K562 (cell line): ENCODE results near the gene PGLYRP1. TPM values are rescaled to one million over a fixed set of nuclear protein-coding genes. Genes with fewer than 3 reads are reported as not detected.

Experiments used
- ATAC-seq: fragments of 200-7000 bp; cut with Tn5 transposase; 3 replicates; pipeline ENCODE4 v1.9.1; 2020; ENCODE audit warnings: moderate library complexity
- BruUV-seq: library from RNA; stranded (reverse); fragments of 400-500 nt; replicated peaks from 2 replicates; lab custom pipeline; 2021; lab: Mats Ljungman, UMichigan
- CTCF ChIA-PET: fragments of 300-600 bp; formaldehyde crosslinking; extraction: SDS; loops from one replicate; lab custom pipeline; 2021; ENCODE audit warnings: low intra/inter-chr PET ratio; lab: Yijun Ruan, JAX
- POLR2A ChIA-PET: fragments of 300-600, 350-650 bp; sonication (Branson Sonifier 250); formaldehyde crosslinking; extraction: SDS; loops from one replicate; lab custom pipeline; 2021; ENCODE audit warnings: antibody characterized with exemption, inconsistent platforms; lab: Yijun Ruan, JAX
- DNase-seq, 4 experiments: peaks; one replicate each; pipeline versions ENCODE4 v3.0.0 to v3.0.0-alpha.2; 2011 to 2018; ENCODE audit warnings: low spot score in 3 of 4, mixed read lengths in 3 of 4; ENCODE audit errors: extremely low read depth in 1 of 4
- FAIRE-seq: peaks from 2 replicates; lab custom pipeline; 2011; peaks lifted over from hg19 to GRCh38; lab: Jason Lieb, UNC
- H2AFZ ChIP-seq: 2 replicates; pipeline ENCODE4 v1.6.0; 2011; ENCODE audit warnings: low read depth, low read length, control low read depth, inconsistent platforms
- H3K27ac ChIP-seq: fragments of 200-600 bp; 3 replicates; pipeline ENCODE4 v1.8.0; 2011; ENCODE audit warnings: low read depth, mild to moderate bottlenecking, control low read depth, inconsistent platforms, low read length, moderate library complexity, mixed read lengths; ENCODE audit errors: extremely low read depth
- H3K27me3 ChIP-seq, 2 experiments: fragments of 300-600 bp in 1 of 2; 2 replicates in 1 of 2; 3 replicates in 1 of 2; pipeline versions ENCODE4 v1.6.0 to v1.8.0; 2011; ENCODE audit warnings: inconsistent platforms in 2 of 2, low read length in 2 of 2, mild to moderate bottlenecking in 1 of 2, mixed read lengths in 1 of 2, moderate library complexity in 1 of 2; ENCODE audit not compliant: control insufficient read depth in 2 of 2, insufficient read depth in 2 of 2
- H3K36me3 ChIP-seq: fragments of 300-600 bp; 3 replicates; pipeline ENCODE4 v1.8.0; 2011; ENCODE audit warnings: mild to moderate bottlenecking, low read length, inconsistent platforms; ENCODE audit not compliant: control insufficient read depth, insufficient read depth
- H3K4me1 ChIP-seq, 2 experiments: fragments of 200-600 bp in 1 of 2; replicated peaks in 1 of 2; 2 replicates in 1 of 2; 3 replicates in 1 of 2; pipeline versions ENCODE4 v1.5.1 to v1.8.0; 2011; ENCODE audit warnings: inconsistent platforms in 2 of 2, low read length in 2 of 2, mild to moderate bottlenecking in 1 of 2, mixed read lengths in 1 of 2, moderate library complexity in 1 of 2; ENCODE audit not compliant: control insufficient read depth in 2 of 2, insufficient read depth in 2 of 2
- H3K4me2 ChIP-seq: 2 replicates; pipeline ENCODE4 v1.6.1; 2011; ENCODE audit warnings: low read length, control low read depth, inconsistent platforms, mixed read lengths; ENCODE audit not compliant: insufficient read depth
- H3K4me3 ChIP-seq: fragments of 200-600 bp; sonication (generic), shearing (Covaris generic); 2 replicates; pipeline ENCODE4 v1.5.1; 2016; ENCODE audit warnings: control low read depth, inconsistent platforms
- H3K79me2 ChIP-seq: fragments of 200-600 bp; 3 replicates; pipeline ENCODE4 v1.8.0; 2011; ENCODE audit warnings: low read length, inconsistent platforms; ENCODE audit not compliant: control insufficient read depth, insufficient read depth
- H3K9ac ChIP-seq, 2 experiments: 2 replicates each; pipeline versions ENCODE4 v1.6.0 to v1.6.1; 2011; ENCODE audit warnings: low read depth in 2 of 2, low read length in 2 of 2, control low read depth in 1 of 2, inconsistent platforms in 1 of 2, mild to moderate bottlenecking in 1 of 2, mixed read lengths in 1 of 2; ENCODE audit not compliant: insufficient read depth in 1 of 2
- H3K9me1 ChIP-seq: one replicate; pipeline ENCODE4 v1.6.0; 2011; ENCODE audit warnings: inconsistent platforms, mild to moderate bottlenecking, low read length, moderate library complexity; ENCODE audit not compliant: control insufficient read depth, insufficient read depth
- H3K9me3 ChIP-seq: replicated peaks from 2 replicates; pipeline ENCODE4 v1.5.1; 2011; ENCODE audit warnings: low read depth, low read length, inconsistent platforms; ENCODE audit not compliant: control insufficient read depth, insufficient read depth
- H4K20me1 ChIP-seq: replicated peaks from 2 replicates; pipeline ENCODE4 v1.6.1; 2011; ENCODE audit warnings: low read length, inconsistent platforms, mixed read lengths; ENCODE audit not compliant: control insufficient read depth, insufficient read depth
- ATF7 ChIP-seq: fragments of 450-650 bp; IDR thresholded peaks from 2 replicates; pipeline ENCODE4 v1.7.1; 2014; ENCODE audit warnings: mild to moderate bottlenecking, moderate library complexity
- CEBPG ChIP-seq, 3 experiments: fragments of 200-800 bp in 1 of 3; sonication (Bioruptor generic) in 1 of 3; sonication (generic) in 1 of 3; formaldehyde crosslinking in 1 of 3; IDR thresholded peaks in 2 of 3; conservative IDR thresholded peaks in 1 of 3; 2 replicates each; pipeline versions ENCODE4 v1.6.1 to v1.8.0; 2016 to 2022; ENCODE audit warnings: missing compliant biosample characterization in 2 of 3, missing genetic modification characterization in 2 of 3, mild to moderate bottlenecking in 1 of 3, missing genetic modification reagents in 1 of 3
- CXXC5 ChIP-seq: fragments of 250-450 bp; sonication (Bioruptor Pico); IDR thresholded peaks from 2 replicates; pipeline ENCODE4 v1.8.0; 2022; ENCODE audit warnings: inconsistent platforms, mild to moderate bottlenecking, moderate library complexity
- E2F3 ChIP-seq: fragments of 250-450 bp; sonication (Bioruptor Pico); IDR thresholded peaks from 2 replicates; pipeline ENCODE4 v1.4.0; 2020; ENCODE audit warnings: mild to moderate bottlenecking
- ETV1 ChIP-seq: fragments of 450-650 bp; conservative IDR thresholded peaks from 2 replicates; pipeline ENCODE4 v1.6.1; 2016; ENCODE audit warnings: missing genetic modification characterization, control low read depth, low read depth, missing compliant biosample characterization
- NCOA4 ChIP-seq: fragments of 450-650 bp; IDR thresholded peaks from 2 replicates; pipeline ENCODE4 v1.6.1; 2018; ENCODE audit warnings: mild to moderate bottlenecking; ENCODE audit not compliant: partially characterized antibody
- RHOXF2B ChIP-seq: fragments of 250-450 bp; sonication (Bioruptor Pico); conservative IDR thresholded peaks from 2 replicates; pipeline ENCODE4 v1.5.1; 2021
- ZNF445 ChIP-seq: fragments of 250-450 bp; sonication (Bioruptor Pico); IDR thresholded peaks from 2 replicates; pipeline ENCODE4 v1.4.0; 2020; ENCODE audit warnings: low read depth, mild to moderate bottlenecking, moderate library complexity
- WGBS: fragments of 100-300 bp; shearing (Covaris generic); methylation state at CpG from one replicate; pipeline ENCODE4 v1.1.6; 2016; ENCODE audit warnings: low coverage, mixed read lengths; ENCODE audit not compliant: insufficient coverage; ENCODE audit errors: missing lambda C conversion rate; 5-methylcytosine and 5-hydroxymethylcytosine counted together
- in situ Hi-C: fragments of 300-500 bp; cut with MboI; formaldehyde crosslinking; loops from 4 replicates; pipeline ENCODE4 v1.15.0; 2018; ENCODE audit warnings: inconsistent platforms, mixed read lengths
- intact Hi-C: fragments of 100-400 bp; cut with micrococcal nuclease; formaldehyde crosslinking; loops from 2 replicates; pipeline ENCODE4 v1.14.2; 2022
- polyA plus RNA-seq, 8 experiments: library from polyadenylated mRNA; depleted of rRNA in 4 of 8; stranded (reverse) in 5 of 8; unstranded in 3 of 8; fragments of >200 nt; fragmentation: Nextera tagmentation in 2 of 8; fragmentation: Illumina TruSeq in 1 of 8; extraction: Ambion mirVana in 2 of 8; extraction: Trizol in 1 of 8; gene quantifications; 2 replicates each; pipeline versions ENCODE4 v1.2.1 to v1.2.3, GENCODE V29; 2011 to 2014; ENCODE audit warnings: inconsistent platforms in 1 of 8, missing spikeins in 1 of 8
- total RNA-seq, 7 experiments: library from RNA; depleted of rRNA in 6 of 7; stranded (reverse); fragments of >200 nt in 6 of 7; fragmentation: Illumina TruSeq in 2 of 7; extraction: Trizol in 2 of 7; gene quantifications; 2 replicates each; pipeline versions ENCODE4 v1.2.1 to v1.2.3, GENCODE V29; 2011 to 2021; ENCODE audit warnings: low replicate concordance in 1 of 7
- TF ChIP-seq, protein P1 (sequence below): fragments of 450-650 bp; formaldehyde crosslinking; IDR thresholded peaks from 2 replicates; pipeline ENCODE4 v1.4.0; 2020; ENCODE audit warnings: mild to moderate bottlenecking, moderate library complexity
- TF ChIP-seq, protein P2 (sequence below): fragments of 150-350 bp; conservative IDR thresholded peaks from 2 replicates; pipeline ENCODE4 v1.6.1; 2014; ENCODE audit warnings: low read length
- TF ChIP-seq, protein P3 (sequence below): fragments of 200-800 bp; sonication (Bioruptor generic); IDR thresholded peaks from 2 replicates; pipeline ENCODE4 v1.6.1; 2017; ENCODE audit warnings: missing genetic modification characterization, missing compliant biosample characterization
- TF ChIP-seq, protein P4 (sequence below): fragments of 450-650 bp; formaldehyde crosslinking; IDR thresholded peaks from 2 replicates; pipeline ENCODE4 v1.4.0; 2020; ENCODE audit warnings: mild to moderate bottlenecking, moderate library complexity

PGLYRP1 gene
- total and polyA plus RNA-seq, 9 of the 15 experiments (the other 6 are each of a cell fraction or from before 2014, with no cell fraction given): not detected

DNA sequence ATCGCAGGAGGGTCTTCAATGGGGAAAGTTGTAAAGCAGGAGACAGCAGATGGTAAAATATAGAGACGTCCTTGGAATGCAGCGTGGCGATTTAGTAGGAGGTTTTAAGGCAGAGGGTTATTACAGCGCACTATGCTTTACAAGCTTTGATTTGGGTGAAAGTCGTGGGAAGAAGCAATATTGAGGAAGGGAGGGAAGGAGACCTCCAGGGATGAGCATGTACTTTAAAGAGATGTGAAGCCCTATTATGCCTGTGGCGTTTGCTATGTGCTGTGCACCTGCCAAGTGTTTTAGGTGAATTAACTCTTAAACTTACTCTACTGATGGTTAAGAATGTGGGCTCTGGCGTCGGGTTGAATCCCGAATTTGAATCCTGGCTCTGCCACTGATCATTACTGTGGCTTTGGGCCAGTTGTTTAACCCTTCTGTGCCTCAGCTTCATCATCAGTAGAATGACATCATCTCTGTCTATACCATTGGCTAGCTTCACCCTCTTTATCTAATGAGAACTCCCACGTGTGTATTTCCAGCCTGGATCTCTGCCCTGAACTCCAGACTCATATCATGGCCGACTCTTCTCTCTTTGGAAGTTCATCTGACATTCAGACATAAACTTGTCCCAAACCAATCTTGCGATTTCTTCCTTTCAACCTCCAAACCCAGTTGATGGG, 27.0 kb downstream of the PGLYRP1 start:
- peaks cover 17 to 22% of the 10 kb centered on the region in 2 experiments; a peak in 4 of 5 replicates for H3K4me1 ChIP-seq
- no peaks in the 10 kb centered on the region for H3K27me3 ChIP-seq
- H3K9me3 ChIP-seq: no peaks in the 10 kb centered on the region
- CTCF ChIA-PET: no interaction called here
- H2AFZ ChIP-seq: peak overlapping the region; percentile 63
- peaks cover 7% of the 10 kb centered on the region; the same call in 2 of the 3 replicates for H3K36me3 ChIP-seq
- FAIRE-seq: peak; percentile 85
- BruUV-seq: TSS peak; percentile 78
- in situ Hi-C loops (no loop called here), intact Hi-C loops (no loop called here)
- POLR2A ChIA-PET: interaction anchor here (0.6 to 1.9 kb wide), 17 partner anchors 7 to 130 kb away, joined by 3 to 8 read pairs (median 3); partner anchors contain the start of genes MYPOP and PGLYRP1
- H3K9me1 ChIP-seq: no peaks in the 10 kb centered on the region
- peaks cover 10% of the 10 kb centered on the region; the same call in 2 of the 3 replicates for H3K79me2 ChIP-seq
- H4K20me1 ChIP-seq: peaks cover 17% of the 10 kb centered on the region
- no peak for ATAC-seq
- peak overlapping the region; percentile 76 for H3K27ac ChIP-seq
- DNase-seq: peak in 3 of 4 experiments; percentile 28 to 60 (median 49)
- H3K4me2 ChIP-seq: peak overlapping the region; percentile 97
- WGBS: 4% methylated on average over 13 of the region's 13 CpGs
- H3K9ac ChIP-seq: peak overlapping the region; percentile 92 to 93
- H3K4me3 ChIP-seq: peak overlapping the region; percentile 73
- TF ChIP-seq ATF7: peak; percentile 92
- TF ChIP-seq RHOXF2B (CRISPR knock-in tag): no peak
- TF ChIP-seq, protein P1, sequence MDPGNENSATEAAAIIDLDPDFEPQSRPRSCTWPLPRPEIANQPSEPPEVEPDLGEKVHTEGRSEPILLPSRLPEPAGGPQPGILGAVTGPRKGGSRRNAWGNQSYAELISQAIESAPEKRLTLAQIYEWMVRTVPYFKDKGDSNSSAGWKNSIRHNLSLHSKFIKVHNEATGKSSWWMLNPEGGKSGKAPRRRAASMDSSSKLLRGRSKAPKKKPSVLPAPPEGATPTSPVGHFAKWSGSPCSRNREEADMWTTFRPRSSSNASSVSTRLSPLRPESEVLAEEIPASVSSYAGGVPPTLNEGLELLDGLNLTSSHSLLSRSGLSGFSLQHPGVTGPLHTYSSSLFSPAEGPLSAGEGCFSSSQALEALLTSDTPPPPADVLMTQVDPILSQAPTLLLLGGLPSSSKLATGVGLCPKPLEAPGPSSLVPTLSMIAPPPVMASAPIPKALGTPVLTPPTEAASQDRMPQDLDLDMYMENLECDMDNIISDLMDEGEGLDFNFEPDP (CRISPR knock-in tag): no peak
- TF ChIP-seq CEBPG (CRISPR knock-in tag; IDR thresholded peaks at IDR 0.05): no peak
- TF ChIP-seq CEBPG (tag; conservative IDR thresholded peaks at IDR 0.05 in 1 of 2, IDR thresholded peaks at IDR 0.05 in 1 of 2): 0 out of 4 replicates have a peak, but pooled peaks of 1 of the 2 experiments have one; percentile 23
- TF ChIP-seq, protein P2, sequence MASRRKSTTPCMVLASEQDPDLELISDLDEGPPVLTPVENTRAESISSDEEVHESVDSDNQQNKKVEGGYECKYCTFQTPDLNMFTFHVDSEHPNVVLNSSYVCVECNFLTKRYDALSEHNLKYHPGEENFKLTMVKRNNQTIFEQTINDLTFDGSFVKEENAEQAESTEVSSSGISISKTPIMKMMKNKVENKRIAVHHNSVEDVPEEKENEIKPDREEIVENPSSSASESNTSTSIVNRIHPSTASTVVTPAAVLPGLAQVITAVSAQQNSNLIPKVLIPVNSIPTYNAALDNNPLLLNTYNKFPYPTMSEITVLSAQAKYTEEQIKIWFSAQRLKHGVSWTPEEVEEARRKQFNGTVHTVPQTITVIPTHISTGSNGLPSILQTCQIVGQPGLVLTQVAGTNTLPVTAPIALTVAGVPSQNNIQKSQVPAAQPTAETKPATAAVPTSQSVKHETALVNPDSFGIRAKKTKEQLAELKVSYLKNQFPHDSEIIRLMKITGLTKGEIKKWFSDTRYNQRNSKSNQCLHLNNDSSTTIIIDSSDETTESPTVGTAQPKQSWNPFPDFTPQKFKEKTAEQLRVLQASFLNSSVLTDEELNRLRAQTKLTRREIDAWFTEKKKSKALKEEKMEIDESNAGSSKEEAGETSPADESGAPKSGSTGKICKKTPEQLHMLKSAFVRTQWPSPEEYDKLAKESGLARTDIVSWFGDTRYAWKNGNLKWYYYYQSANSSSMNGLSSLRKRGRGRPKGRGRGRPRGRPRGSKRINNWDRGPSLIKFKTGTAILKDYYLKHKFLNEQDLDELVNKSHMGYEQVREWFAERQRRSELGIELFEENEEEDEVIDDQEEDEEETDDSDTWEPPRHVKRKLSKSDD: no peak
- TF ChIP-seq NCOA4: no peak
- no peak for TF ChIP-seq CXXC5 (CRISPR knock-in tag)
- TF ChIP-seq, protein P3, sequence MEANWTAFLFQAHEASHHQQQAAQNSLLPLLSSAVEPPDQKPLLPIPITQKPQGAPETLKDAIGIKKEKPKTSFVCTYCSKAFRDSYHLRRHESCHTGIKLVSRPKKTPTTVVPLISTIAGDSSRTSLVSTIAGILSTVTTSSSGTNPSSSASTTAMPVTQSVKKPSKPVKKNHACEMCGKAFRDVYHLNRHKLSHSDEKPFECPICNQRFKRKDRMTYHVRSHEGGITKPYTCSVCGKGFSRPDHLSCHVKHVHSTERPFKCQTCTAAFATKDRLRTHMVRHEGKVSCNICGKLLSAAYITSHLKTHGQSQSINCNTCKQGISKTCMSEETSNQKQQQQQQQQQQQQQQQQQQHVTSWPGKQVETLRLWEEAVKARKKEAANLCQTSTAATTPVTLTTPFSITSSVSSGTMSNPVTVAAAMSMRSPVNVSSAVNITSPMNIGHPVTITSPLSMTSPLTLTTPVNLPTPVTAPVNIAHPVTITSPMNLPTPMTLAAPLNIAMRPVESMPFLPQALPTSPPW (CRISPR knock-in tag): no peak
- TF ChIP-seq E2F3 (CRISPR knock-in tag): no peak
- TF ChIP-seq, protein P4, sequence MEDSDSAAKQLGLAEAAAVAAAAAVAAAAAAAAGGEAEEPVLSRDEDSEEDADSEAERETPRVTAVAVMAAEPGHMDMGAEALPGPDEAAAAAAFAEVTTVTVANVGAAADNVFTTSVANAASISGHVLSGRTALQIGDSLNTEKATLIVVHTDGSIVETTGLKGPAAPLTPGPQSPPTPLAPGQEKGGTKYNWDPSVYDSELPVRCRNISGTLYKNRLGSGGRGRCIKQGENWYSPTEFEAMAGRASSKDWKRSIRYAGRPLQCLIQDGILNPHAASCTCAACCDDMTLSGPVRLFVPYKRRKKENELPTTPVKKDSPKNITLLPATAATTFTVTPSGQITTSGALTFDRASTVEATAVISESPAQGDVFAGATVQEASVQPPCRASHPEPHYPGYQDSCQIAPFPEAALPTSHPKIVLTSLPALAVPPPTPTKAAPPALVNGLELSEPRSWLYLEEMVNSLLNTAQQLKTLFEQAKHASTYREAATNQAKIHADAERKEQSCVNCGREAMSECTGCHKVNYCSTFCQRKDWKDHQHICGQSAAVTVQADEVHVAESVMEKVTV (CRISPR knock-in tag): no peak
- TF ChIP-seq ZNF445 (CRISPR knock-in tag): no peak
- no peak for TF ChIP-seq ETV1 (tag)
